Measurements from ENCODE around the gene TMEM212.
"Not testable (repeated sequence)": the region's sequence is repeated elsewhere in the genome, so short reads cannot be mapped to it uniquely, and the experiment has no call there.

The TMEM212 gene

DNA sequence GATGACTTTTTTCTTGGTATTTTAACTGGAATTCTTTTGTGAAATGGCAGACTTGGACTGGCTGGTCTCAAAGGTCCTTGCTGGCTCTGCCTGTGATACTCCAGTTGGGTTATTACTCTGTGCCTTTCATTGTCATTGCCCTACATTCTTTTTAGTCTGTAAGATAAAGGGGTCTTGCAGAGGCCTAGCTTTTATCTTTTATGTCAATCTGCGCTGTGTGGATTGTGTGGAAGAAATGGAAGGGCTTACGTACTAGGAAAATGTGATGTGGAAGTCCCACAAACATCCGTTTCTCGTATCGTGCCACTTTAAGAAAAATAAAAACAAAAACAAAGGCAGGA lies 8.7 kb upstream of the TMEM212 start:
- no peak for DNase-seq (ENCODE audit: low spot score)

DNA sequence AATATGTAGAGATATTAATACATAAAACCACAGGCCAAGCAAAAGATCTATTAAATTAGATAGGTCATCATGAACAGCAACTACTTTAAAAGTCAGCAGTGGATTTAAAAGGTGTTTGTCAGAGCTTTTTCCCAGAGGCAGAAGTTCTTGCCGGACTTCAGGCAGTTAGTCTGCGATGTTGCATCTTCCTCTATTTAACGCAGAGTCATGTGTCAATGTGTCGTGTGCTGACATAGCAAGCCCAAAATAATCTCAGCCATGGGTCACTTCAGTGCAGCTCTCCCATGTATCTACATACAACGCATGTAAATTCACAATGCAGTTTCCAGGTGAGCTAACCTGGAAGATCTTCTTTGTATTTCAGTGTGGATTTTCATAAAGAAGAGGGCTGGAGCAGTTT lies 8.0 kb upstream of the TMEM212 start:
- no peak for DNase-seq (ENCODE audit: low spot score)

DNA sequence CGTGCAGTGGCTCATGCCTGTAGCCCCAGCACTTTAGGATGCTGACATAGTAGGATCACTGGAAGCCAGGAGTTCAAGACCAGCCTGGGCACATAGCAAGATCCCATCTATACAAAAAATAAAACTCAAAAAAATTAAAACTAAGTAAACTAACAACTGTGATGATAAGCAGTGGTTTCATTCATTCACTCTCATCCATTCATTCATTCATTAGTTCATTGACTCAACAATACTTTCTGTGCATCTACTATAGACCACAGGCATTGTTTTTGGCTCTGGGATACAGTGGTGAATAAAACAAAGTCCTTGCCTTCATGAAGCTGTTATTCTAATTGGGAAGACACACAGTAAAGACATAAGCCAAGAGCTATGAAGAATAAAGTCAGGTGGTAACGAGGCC lies 7.5 kb upstream of the TMEM212 start:
- DNase-seq (ENCODE audit: low spot score), result no peak

DNA sequence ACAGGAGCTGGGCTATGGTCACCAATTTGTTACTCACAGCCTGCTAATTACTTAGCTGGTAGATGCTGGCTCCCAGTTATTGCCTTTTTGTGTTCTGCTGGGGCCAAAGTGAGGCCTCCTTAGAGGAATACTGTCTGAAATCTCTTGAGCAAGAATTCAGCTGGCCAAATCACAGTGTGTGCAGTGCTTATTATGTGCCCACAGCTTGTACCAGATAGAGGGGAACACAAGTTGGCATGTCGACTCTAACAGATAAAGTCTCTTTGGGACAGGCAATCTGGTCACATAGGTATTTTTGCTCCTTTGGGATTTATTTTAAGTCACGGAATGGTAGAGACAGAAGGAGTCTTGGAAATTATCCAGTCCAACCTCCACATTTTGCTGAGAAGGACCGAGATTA lies 6.3 kb upstream of the TMEM212 start:
- DNase-seq (ENCODE audit: low spot score), result no peak

DNA sequence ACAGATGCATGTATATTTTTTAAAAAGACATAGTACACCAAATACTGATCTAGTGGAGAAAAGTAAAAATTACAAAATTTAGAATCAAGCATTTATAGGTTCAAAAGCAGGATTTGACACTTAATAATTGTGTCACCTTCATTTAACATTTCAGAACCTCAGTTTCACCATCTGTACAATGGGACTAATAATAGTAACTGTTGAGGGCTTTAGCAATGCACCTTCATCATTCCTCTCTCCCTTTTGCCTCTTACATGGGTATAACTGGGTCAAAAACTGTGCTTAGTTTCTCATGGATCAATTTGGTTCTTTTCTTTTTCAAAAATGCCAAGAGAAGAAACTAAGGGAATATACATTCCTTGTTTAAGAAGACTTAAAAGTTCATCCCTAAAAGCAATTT lies 5.5 kb upstream of the TMEM212 start:
- no peak for DNase-seq (ENCODE audit: low spot score)

DNA sequence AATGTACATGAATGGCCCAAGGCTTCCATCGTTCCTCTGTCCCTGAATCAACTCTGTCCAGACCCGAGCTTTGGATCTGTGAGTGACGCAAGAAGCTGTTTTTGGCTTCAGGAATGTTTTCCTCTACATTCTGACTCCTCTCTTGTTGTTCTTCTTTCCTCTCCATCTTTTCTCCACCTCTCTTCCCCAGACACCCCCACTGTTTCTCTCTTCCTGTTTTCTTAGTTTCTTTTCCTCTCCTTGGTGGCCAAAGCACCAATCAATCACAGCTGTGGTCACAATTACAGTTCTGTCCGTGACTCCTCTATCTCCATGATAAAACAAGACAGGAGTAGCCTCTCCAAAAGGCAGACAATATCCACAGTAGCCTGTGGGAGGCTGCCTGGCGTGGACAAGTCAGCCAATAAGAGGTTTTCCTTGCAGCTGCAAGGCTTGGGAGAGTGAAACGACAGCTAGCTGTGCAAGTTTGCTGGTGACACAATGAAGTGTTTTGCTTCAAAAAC lies 4.9 kb upstream of the TMEM212 start:
- DNase-seq (ENCODE audit: low spot score), result no peak

DNA sequence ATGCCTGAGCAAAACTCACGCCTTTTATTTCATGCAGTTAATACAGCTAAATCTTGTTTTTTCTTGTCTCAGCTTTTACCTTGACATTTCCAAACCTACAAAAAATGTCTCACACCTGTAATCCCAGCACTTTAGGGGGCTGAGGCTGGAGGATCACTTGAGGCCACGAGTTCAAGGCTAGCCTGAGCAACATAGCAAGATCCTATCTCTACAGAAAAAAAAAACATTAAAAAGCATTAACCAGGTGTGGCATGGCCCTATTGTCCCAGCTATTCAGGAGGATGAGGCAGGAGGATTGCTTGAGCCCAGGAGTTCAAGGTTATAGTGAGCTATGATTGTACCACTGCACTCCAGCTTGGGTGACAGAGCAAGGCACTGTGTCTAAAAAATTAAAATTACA lies 3.9 kb upstream of the TMEM212 start:
- no peak for DNase-seq (ENCODE audit: low spot score)

DNA sequence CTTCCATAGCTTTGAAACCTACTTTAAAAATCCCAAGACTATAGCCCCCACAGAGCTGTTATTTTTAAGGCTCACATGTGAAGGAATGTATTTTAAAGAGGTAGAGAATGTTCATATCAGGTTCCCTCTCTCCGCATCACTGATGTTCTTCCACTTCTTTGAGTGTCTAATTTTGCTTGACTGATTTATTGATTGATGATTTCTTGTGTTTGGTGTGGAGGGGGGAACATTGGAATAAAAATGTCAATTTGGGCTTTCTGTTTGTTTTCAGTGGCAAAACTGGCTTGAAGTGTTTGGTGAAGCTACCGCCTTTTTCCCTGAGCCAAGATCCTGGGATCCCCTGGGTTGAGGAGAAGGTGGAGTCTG lies 2.7 kb upstream of the TMEM212 start:
- DNase-seq (ENCODE audit: low spot score), result no peak

DNA sequence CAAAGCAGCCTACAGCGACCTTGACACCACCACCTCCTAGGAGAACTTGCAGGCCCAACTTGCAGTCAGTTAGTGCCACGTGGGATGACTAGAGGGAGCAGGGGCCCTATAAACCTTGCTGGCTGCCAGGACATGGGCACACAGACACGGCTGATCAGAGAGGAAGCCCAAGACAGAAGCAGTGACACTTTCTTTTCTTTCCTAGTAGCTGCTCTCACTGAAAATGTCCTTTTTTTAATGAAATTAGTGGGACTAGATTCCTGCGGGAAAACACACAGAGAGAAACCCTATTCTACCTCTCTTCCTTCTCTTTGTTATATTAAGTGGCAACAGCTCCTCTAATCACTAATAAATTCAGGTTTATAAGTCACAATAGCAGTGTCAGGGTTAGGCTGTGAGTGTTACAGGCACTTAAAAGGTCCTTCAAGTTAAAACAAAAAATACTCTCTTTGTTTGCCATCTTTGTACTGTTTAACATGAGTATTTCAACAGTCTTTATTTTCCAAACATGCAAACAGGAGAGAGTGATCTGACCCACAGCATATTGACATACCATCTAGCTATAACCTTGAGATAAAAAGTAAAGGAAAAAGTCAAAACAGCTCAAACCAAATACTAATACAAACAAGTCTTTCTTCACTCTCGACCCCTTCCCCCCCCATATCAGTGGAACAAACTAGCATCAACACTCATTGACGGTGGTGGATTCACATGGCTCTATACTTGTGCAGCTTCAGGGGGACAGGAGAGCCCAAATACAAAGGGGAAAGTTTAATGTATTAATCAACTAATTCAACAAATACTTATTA lies 2.1 kb upstream of the TMEM212 start:
- DNase-seq (ENCODE audit: low spot score), result no peak

DNA sequence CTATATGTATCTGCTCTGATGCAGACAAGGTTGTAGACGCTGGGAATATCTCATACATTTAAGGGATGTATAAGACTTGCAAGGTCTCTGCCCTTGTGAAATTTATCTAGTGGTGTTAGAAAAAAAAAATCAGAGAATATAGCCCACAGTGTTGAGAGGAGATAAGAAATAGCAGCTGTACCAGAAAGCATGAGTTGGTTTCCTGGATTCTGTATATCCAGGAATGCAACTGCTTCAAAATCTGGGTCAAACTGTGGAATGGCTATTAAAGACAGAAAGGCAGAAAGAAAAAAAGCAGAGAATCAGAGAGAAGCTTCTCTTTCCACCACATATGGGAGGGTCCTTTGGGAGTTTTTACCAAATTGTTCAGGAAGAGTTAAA lies 1.5 kb upstream of the TMEM212 start:
- no peak for DNase-seq (ENCODE audit: low spot score)

DNA sequence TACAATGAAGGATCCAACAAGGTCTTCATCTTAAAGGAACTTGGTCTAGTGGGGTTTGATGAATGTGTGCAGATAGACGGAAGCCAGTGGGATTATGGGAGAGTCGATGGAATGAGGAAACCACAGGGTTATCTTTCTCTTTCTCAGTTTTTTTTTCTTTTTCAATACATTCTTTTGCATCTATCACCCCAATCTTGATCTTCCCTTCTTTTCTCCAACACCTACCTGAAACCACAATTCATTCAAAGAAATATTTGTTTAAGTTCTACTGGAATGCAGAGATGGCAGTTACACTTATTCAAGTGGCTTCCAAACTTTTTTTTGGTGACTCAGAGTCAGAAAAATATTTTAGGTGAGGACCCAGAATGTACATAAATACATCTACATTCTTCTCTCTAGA lies 1.7 kb downstream of the TMEM212 start:
- no peak for DNase-seq (ENCODE audit: low spot score)

DNA sequence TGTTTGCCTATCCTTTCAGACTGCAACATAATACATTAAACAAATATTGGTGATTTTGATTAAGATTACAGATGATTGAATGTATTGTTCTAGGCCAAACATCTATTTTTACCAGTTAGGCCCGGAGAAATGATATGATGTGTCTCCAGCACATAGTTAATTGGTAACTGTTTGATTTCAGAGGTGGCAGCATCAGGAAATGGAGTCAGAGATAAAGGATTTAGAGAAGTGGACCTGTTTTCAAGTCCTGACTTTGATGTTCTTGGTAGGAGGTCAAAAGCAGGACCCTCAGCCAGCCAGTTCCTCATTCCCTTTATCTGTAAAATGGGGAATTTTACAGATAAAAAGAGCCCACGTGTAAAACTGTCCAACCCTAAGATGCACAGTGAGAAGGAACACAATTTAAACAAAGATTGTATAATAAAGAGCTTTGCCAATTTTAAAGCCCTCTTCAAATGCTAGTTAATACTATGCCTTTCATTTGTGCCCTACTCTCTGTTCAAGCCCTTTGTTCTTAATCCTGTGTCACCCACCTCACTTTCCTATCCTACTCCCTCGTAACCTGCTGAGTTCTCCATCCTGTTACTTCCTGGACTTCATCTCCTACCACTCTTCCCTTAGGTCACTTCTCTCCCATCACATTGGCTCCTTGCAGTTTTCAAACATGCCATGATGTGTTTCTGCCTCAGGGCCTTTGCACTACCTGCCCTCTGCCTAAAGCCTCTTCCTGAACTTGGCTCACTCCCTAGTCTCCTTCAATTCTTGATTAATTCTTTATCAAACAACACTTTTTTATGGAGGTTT lies 2.5 kb downstream of the TMEM212 start:
- no peak for DNase-seq (ENCODE audit: low spot score)

DNA sequence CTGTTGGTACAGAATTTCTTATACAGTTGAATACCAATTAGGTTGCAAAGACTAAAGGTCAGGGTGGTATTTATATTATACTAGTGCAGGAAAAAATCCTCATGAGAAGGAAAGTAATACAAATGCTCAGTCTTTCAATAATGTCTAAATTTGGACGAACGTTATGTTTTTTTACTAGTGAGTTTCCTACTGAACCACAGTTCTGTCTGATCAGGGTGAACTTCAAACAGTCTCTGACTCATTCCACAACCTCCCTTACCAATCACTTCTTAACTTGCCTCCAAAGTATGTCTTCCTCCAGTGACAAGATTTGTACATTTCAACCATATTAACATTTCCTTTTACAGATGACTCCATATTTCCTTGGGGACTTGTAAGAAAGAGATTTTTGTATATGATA lies 3.4 kb downstream of the TMEM212 start:
- DNase-seq (ENCODE audit: low spot score), result no peak

DNA sequence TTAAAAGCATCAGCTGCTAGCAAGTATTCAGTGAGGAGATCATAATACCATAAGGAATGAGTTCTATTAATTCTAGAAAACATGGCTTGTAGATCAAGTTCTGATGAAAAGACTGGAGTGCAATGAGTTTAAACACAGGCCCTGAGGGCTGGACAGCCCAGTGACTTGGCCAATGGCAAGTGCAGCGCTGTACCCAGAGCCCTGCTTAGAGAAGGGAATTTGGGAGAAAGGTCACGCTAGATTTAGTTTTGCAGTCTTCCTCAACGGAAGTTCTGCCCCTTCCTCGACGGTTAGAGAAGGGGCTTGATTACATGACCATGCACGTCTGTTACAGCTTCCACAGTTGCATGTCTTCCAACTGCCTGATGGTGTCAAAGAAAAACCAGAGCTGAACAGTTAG lies 4.0 kb downstream of the TMEM212 start:
- no peak for DNase-seq (ENCODE audit: low spot score)

DNA sequence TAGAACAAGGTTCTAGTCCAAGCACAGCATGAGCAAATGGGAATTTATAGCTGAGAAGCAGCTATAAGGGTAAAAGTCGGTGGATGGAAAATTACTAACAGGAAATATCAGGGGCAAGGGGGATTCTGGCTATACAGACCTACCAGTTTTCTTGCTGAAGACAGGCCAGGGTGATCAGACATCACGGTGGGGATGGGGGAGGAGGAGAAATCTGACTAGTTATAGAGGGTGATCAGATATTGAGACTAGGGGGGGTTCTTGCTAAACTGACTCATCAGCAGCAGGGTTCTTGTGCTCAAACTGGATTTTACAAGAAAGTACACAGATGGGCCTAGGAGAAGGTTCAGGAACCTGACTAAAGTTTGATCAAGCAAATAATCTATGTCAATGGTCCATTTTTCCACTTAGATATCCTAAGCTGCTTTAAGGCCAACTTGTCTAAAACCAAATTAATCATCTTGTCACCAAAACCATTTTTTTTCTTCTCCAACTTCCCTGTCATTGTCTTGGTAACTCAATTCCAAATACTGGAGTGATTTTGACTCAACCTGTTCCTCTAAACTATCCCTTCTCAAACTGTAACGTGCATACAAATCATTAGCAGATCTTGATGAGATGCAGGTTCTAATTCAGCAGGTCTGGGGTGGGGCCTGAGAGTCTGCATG lies 4.6 kb downstream of the TMEM212 start:
- DNase-seq (ENCODE audit: low spot score), result no peak

DNA sequence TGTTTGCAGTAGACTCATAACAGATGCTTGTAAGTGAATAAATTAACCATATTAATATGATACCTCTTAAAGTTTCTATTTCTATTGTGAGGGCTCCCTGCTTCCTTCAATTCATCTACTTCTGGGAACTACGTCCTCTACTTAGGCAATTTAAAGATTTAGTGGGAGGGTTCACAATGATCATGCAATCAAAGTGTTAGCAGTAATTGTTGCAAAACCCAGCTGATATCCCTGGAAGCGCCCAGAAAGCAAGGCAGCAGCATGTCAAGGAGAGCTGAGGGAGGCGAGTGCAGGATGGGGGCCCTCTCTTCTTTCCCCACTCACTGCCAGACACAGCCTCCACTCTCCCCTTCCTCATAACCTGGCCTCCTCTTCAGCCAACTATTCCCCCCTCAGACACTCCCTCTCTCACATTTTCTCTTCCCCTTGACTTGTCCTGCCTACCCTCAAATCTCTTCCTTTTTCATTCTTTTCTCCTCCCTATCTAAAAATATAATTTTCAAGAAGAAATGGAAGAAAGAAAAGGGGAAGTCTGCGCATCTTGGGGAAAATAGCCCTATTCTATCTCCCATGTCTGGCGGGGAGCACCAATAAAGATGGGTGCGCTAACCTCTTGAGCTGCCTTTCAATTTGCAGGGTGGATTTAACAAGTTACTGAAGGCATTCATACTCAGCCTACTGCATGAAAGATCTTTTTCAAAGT lies 6.6 kb downstream of the TMEM212 start:
- DNase-seq (ENCODE audit: low spot score), result no peak

DNA sequence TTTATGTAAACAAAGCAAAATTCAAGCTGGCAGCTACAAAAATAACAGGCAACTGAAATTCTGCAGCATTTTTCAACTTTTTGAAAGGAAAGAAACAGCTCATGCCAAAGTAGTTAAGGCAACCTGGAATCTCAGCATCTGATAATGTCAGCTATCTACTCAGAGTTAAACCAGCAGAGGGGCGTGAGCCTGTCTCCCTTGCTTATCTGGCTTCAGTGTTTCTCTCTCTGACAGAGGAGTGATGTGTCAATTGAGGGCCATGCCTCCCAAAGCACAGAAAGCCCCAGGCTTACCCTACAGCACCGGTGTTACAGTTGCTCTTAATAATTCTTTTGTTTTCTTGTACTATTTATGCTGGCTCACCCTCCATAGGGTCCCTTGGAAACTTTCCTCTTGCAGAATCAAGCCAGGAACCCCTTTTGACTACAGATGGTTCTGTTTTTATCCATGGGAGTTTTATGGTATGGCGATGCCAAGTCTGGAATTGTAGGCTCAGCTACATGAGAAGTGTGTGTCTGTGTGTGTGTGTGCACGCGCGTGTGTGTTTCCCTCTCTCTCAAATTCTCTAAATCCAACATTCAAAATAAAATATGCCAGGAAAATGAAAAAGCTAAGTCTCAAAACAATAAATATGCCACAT lies 7.3 kb downstream of the TMEM212 start:
- DNase-seq (ENCODE audit: low spot score), result no peak

DNA sequence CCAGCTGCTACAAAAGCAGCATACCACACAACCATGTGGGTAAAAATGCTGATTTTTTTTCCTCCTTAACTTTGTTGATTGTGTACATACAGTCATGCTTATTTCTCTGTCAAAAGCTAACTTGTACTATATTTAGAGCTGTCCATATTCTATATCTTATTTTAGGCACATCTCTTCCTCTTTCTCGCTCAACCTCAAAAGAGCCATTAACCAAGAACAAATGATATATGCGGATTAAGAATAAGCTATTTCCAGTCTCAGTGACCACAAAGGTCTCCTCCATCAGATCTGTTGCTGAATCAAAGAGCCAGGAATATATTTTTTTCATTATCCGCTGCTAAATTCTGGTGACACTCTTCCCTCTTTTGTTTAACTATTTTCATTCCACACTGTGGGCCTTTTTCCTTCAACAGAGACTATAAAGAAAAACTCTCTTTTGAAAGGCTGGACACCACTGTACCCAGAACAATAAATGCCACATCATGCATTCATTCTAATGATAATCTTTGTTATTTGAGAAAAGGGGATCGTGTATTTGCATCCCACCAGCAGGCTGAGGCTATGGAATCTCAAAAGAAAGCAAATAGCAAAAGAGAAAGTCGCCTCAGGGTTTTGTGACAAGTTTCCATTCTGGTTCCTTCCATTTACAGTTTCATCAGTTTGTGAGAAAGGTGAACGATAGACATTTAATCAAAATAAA lies 8.0 kb downstream of the TMEM212 start:
- DNase-seq (ENCODE audit: low spot score), result no peak

DNA sequence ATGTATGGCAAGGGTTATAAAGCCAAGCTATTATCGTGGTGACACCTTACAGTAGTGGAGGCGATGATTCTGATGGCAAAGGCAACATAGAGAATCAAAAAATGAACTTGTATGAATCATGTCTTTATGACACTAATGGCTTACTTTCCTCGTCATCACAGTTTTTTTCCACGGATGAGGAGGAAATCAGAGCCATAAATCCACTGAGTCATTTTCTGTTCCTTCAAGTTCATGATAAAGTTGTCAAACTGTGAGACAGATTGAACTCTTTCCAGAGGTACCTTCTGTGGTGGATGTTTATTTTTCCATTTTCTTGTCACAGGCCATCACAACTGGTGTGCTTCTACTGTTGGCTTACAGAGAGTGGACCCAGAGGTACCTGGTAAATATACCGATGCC lies 8.5 kb downstream of the TMEM212 start:
- DNase-seq (ENCODE audit: low spot score), result no peak

DNA sequence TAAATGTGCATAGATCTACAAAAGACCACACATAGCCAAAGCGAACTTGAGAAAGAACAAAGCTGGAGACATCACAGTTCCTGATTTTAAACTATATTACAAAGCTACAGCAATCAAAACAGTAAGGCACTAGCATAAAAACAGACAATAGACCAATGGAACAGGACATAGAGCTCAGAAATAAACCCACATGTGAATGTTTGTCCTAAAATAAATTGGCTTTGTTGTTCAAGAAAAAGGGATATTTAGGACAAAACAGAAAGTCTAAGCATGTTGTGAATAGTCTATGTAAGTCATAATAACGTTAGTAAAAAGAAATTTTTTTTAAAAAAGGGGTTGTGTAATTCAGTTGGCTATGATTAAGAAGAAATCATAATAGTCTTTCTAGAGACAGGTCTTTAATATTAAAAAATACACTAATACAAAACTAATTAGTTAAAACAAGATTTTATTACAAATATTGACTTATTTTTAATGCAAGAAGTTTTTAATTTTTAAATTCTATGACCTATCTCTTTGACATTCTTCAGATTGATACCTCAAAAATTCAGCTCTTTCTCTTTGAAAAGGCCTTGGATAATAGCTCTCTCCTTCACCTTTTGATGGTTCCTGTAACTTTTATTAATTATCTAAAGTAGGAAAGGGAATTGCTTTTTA lies 11.6 kb downstream of the TMEM212 start:
- DNase-seq (ENCODE audit: low spot score), result no peak

DNA sequence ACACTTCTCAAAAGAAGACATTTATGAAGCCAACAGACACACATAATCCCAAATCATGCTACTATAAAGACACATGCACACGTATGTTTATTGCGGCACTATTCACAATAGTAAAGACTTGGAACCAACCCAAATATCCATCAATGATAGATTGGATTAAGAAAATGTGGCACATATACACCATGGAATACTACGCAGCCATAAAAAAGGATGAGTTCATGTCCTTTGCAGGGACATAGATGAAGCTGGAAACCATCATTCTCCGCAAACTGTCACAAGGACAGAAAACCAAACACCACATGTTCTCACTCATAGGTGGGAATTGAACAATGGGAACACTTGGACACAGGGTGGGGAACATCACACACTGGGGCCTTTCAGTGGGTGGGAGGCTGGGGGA lies 15.6 kb downstream of the TMEM212 start:
- not testable (repeated sequence) for DNase-seq (ENCODE audit: low spot score)
